Forelimb muscle (tissue), 1 donor: Measurements from ENCODE around the gene PAWR. TPM values are rescaled to one million over a fixed set of nuclear protein-coding genes. Genes with fewer than 3 reads are reported as not detected.
"Not testable (repeated sequence)": the region's sequence is repeated elsewhere in the genome, so short reads cannot be mapped to it uniquely, and the experiment has no call there.

Source experiments
- DNase-seq: peaks from one replicate; pipeline ENCODE4 v3.0.0-alpha.2; 2013; ENCODE audit warnings: low read depth
- polyA plus RNA-seq: library from polyadenylated mRNA; unstranded; fragments of 120-200 nt; gene quantifications from one replicate; pipeline ENCODE4 v1.2.1, GENCODE V29; 2013; ENCODE audit not compliant: insufficient read length

PAWR gene
- polyA plus RNA-seq, 1 donor, result 6.4 TPM

DNA sequence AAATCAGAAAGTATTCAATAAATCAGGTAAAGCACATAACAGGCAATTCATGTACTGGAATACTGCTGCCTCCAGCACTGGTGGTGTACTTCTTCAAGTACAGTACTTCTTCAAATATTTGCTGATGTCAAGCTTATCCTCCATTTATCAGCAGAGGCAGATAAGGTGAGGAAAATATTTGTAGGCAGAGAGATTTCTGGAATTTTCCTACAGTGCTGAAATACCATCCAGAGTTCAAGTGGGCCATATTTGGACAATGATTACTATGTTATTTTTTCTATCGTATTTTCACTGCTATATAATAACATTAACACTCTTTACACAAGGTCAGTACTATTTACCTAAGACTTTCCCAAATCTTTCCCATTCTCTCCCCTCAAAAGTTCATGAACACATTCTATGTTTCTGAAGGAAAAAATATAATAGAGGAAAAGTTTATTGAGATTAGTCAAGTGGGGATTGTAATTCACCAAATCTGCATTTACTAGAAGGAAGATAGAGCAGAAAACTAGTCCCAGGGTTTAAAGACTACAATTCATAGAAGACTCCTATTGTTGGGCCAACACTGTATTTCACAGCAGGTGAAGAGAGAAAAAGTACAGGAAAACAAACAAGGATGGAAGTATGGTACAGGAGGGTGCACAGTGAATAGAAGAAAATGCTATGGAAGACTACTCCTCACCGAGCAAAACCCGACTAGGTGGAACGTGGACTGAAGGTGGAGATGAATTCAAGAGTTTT lies 141.1 kb downstream of the PAWR start:
- no peak for DNase-seq

GRCh38 chr12:79548610-79548924 lies 142.2 kb downstream of the PAWR start:
- no peak for DNase-seq

GRCh38 chr12:79547735-79548609 lies 142.8 kb downstream of the PAWR start:
- peak; percentile 31 for DNase-seq

- DNase-seq, result no peak
These were observed 143.6 kb downstream of the PAWR start for GRCh38 chr12:79547044-79547734.

DNA sequence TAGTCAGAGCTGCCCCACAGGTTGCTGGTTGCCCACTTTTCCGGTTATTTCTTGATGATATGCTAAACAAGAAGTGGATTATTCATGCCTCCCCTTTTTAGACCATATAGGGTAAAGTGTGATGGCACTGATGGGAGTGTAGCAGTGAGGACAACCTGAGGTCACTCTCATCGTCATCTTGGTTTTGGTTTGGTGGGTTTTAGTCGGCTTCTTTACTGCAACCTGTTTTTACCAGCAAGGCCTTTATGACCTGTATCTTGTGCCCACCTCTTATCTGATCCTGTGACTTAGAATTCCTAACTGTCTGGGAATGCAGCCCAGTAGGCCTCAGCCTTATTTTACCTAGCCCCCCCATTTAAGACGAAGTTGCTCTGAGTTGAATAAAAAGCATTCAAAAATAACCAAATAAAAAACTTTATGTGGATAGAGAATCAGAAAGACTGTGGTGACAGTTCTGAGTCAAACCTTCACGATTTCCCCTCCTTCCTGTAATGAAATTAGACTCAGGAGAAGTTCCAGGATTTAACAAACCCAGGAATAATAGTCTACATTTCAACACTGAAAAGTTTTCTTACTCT lies 144.2 kb downstream of the PAWR start:
- DNase-seq, result no peak

DNA sequence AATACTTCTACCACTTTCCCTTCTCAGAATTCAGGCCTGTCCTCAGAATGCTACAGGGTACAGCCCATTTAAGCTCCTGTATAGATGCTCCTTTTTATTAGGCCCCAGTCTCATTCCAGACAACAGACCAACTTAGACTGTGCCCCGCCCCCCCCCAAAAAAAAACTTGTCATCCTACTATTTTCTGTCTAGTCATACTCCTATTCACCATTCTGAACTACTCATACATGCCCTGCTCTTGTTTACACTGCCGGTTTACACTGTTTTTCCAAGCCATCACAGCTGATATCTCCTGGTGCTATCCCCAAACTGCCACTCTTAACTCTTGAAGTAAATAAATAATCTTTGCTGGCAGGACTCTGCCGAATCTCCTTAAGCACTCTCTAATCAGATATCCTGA lies 146.3 kb downstream of the PAWR start:
- DNase-seq, result not testable (repeated sequence)

- DNase-seq, result no peak
These were observed 153.1 kb downstream of the PAWR start for GRCh38 chr12:79537675-79538074.

DNA sequence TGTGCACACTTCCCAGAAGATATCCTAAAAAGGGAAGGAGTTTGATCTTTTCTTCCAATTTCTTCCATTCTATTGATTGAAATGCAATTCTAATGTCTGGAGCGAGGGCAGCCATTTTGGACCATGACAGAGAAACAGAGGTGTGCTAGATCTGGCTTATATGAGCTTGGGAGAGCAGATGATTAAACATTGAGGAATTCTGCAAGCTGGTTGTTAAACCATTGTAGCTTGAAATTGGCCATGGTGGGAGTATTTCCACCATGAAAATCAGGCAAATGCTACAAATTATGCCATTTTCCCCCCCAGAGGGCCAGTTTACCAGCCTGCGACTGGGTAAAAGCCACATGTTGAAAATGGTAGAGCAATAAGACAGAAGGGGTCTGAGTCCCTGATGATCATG lies 155.0 kb downstream of the PAWR start:
- DNase-seq, result no peak

Other genes with a start within 250 kb of the PAWR start
- 59.8 TPM for gene PPP1R12A, start 244.1 kb upstream of the PAWR start, polyA plus RNA-seq